Activated T-cell treated with anti-CD3 and anti-CD28 coated beads, Interleukin-2, amount 50 U/mL, for 48 hours (primary cell): Measurements from ENCODE around the gene CHPT1.
"Not testable (repeated sequence)": the region's sequence is repeated elsewhere in the genome, so short reads cannot be mapped to it uniquely, and the experiment has no call there.

Experiments
- DNase-seq, 2 experiments: peaks; one replicate each; pipeline ENCODE4 v3.0.0-alpha.2; 2020

CHPT1 gene

DNA sequence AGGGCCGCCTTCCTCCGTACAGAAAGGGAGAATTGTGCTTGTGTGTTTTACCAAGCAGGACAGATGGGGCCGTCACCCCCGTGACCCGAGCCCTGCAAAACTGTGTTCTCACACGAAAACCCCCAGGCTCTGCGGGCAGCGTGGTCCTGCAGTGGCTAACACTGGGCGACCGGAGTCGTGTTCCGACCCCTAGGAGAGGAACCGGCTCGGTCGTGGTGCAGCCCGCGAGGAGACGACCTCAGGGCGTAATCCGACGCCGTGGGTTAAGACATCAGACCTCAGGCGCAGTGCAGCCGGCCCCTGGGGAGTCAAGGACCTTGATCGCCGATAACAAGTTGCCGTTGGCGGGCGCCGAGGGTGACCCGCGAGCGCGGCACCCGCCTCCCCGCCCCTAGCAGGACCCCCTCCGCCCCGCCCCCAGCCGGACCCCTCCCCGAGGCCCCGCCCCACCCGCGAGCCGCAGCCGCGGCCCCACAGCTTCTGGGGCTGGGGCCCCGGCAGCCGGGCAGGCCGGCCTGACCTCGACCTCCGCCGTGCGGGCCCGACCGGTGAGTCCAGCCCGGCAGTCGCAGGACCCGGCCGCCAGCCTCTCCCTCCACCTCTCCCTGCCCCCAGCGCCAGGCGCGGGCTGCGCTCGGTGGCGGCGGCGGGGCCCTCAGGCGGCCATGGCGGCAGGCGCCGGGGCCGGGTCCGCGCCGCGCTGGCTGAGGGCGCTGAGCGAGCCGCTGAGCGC lies at the start of gene CHPT1:
TSS of gene CHPT1 (plus strand) at position 444 of the 733 bp plus-strand sequence. CDS start at position 666, 222 bp downstream.
- peak; percentile 72 to 76 for DNase-seq

GRCh38 chr12:101647711-101648110 lies 49.7 kb upstream of the CHPT1 start:
- DNase-seq, result no peak

GRCh38 chr12:101648195-101648594 lies 49.2 kb upstream of the CHPT1 start:
- DNase-seq, result no peak

GRCh38 chr12:101650346-101651117 lies 46.9 kb upstream of the CHPT1 start:
- DNase-seq, result no peak

DNA sequence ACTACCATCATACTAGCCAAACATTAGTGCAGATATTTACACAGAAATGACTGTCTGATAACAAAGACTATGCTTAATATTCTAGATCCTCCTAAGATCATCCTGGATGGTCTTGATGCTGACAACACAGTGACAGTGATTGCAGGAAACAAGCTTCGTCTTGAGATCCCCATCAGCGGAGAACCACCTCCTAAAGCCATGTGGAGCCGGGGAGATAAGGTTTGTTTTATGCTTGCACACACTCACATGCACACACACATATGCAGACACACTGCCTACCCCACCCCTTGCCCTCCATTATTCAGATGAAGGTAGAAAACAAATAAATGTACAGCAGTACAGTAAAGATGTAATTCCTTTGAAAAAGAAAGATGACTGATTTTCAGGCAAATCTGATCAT lies 44.4 kb upstream of the CHPT1 start:
- no peak for DNase-seq

- DNase-seq, result no peak
Observed at GRCh38 chr12:101653503-101653902, 43.9 kb upstream of the CHPT1 start.

- no peak for DNase-seq
Observed at GRCh38 chr12:101654442-101654841, 43.0 kb upstream of the CHPT1 start.

- DNase-seq, result no peak
Observed at GRCh38 chr12:101655393-101655792, 42.0 kb upstream of the CHPT1 start.

DNA sequence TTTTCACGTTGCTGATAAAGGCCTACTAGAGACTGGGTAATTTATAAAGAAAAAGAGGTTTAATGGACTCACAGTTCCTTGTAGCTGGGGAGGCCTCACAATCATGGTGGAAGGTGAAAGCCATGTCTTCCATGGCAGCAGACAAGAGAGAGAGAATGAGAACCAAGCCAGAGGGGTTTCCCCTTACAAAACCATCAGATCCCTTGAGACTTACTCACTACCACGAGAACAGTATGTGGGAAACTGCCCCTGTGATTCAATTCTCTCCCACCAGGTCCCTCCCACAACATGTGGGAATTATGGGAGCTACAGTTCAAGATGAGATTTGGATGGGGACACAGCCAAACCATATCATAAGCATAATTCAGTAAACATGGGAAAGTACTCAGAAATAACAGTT lies 36.8 kb upstream of the CHPT1 start:
- not testable (repeated sequence) for DNase-seq

DNA sequence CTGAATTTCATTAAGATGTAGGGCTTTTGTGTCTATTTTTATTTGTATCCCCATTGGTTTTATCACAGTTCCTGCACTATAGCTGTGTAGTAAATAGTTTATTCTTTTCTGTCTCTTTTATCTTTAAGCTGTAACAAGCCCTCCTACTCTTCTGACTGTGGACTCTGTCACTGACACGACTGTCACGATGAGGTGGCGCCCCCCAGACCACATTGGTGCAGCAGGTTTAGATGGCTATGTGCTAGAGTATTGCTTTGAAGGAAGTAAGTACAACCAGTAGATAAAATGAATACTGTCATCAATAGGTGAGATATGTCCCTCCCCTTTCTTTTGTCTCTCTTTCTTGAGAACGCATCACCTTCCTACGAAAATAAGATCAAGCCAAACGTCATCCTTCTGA lies 34.1 kb upstream of the CHPT1 start:
- no peak for DNase-seq

DNA sequence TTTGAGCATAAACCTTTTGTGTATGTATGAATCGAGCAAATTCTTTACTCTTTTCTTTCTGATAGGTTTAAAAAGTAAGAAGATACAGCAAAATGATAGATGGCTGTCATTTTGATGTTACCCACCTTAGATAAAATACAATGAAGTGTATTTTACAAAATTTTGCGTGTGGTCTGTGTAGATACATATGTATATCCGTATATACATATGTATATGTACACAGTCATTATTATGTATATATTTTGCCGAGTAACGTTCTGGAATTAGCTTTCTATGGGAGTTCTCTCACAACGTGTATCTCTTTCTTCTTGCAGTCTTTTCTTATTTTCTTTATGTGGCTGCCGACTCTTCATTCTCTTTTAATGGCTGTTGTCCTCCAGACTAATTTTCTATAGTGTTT lies 32.4 kb upstream of the CHPT1 start:
- no peak for DNase-seq

- DNase-seq, result no peak
Observed at GRCh38 chr12:101666052-101666728, 31.2 kb upstream of the CHPT1 start.

GRCh38 chr12:101667591-101667990 lies 29.8 kb upstream of the CHPT1 start:
- no peak for DNase-seq

- peak; percentile 38 to 41 for DNase-seq
Observed at GRCh38 chr12:101670007-101670671, 27.3 kb upstream of the CHPT1 start.

GRCh38 chr12:101671157-101671791 lies 26.2 kb upstream of the CHPT1 start:
- peak; percentile 29 to 33 for DNase-seq

DNA sequence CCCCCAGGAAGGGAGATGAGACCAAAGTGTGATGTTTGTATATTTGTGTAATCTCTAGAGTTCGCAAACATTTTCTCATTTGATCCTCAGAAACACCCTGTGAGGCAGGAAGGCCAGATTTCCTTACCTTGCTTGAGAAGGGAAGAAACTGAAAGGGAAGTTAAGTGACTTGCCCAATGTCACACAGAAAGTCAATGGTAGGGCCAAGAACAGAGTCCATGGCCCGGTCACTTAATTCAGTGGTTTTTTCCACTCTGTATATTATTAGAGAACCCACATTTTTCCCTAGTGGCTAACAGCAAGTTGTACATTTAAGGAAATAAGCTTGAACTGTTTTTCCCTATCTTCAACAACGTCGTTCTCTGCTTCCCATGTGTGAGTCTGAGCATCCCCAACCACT lies 25.6 kb upstream of the CHPT1 start:
- no peak for DNase-seq

- no peak for DNase-seq
Observed at GRCh38 chr12:101675555-101675954, 21.9 kb upstream of the CHPT1 start.

DNA sequence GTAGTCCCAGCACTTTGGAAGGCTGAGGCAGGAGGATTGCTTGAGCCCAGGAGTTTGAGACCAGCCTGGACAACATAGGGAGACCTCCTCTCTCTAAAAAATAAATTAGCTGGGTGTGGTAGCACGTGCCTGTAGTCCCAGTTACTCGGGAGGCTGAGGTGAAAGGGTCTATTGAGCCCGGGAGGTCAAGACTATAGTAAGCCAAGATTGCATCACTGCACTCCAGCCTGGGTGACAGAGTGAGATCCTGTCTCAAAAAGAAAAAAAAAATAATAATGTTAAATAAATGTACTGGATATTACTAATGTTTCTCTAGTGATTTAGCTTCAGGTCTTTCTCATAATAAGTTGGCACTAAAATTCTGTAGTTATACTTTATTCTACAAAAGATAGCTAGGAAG lies 20.9 kb upstream of the CHPT1 start:
- not testable (repeated sequence) for DNase-seq

GRCh38 chr12:101678081-101678480 lies 19.4 kb upstream of the CHPT1 start:
- DNase-seq, result no peak

- no peak for DNase-seq
Observed at GRCh38 chr12:101680240-101680639, 17.2 kb upstream of the CHPT1 start.

DNA sequence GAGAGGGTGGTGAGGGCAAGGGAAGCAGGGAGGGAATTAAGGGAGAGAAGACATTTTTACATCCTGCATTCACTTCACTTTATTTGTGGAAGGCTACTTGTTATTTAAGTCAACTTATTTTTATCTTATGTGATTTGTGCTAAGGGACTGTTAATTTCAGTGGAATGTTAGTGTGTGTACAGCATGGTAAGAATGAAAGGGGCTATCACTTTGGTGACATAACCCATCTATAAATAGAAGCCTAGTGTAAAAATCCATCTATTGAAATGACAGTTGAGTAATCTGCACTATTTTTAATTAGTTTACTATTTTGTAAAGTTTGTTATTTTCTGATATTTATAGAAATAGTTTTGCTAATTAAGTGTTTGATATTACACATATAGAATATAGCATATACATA lies 16.8 kb upstream of the CHPT1 start:
- no peak for DNase-seq

DNA sequence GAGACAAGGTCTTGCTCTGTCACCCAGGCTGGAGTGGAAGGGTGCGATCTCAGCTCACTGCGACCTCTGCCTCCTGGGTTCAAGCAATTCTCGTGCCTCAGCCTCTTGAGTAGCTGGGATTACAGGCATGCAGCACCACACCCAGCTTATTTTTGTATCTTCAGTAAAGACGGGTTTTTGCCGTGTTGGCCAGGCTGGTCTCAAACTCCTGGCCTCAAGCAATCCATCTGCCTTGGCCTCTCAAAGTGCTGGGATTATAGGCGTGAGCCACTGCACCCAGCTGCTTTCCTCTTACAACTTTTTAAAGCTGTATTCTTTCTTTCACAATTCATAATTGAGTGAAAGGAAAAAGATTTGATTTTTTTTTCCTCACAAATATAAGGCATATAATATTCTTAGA lies 15.8 kb upstream of the CHPT1 start:
- DNase-seq, result not testable (repeated sequence)

DNA sequence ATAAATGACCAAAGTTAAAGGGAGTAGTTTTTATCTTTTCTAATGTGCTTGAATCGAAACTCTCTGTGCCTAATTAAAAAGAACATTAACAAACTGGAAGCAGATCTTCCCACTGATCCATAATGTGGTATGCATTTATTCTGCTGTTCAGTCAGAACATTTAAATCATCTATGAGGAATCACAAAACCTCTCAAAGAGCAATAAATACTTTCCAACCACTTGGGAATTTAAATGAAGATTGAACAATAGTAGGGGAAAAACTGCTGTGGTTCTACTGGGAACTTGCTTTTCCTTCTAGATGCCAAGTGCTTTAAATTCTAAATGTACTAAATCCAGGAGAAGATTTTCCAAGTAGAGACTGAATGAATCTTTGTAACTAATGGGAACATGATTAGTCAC lies 12.3 kb upstream of the CHPT1 start:
- DNase-seq, result no peak
